Vagina (tissue), 2 donors: ENCODE measurements around the gene HOXB2.

Experiments
- CTCF ChIP-seq, 3 experiments: fragments of 450-650 bp in 2 of 3; fragments of 200-600 bp in 1 of 3; sonication (generic) in 1 of 3; IDR thresholded peaks; one replicate each; pipeline ENCODE4 v1.5.1; 2017 to 2019; ENCODE audit warnings: antibody characterized with exemption in 3 of 3, mild to moderate bottlenecking in 2 of 3, moderate library complexity in 2 of 3
- POLR2A ChIP-seq, 2 donors: fragments of 450-650 bp; IDR thresholded peaks; one replicate each; pipeline ENCODE4 v1.6.1; 2017; ENCODE audit warnings: antibody characterized with exemption in 2 of 2, mild to moderate bottlenecking in 2 of 2, moderate library complexity in 2 of 2

- no peak for TF ChIP-seq CTCF (IDR thresholded peaks at IDR 0.05)
- TF ChIP-seq POLR2A (IDR thresholded peaks at IDR 0.05), result no peak
These were observed 22.8 kb downstream of the HOXB2 start for GRCh38 chr17:48522031-48522653.
